HG03103 (cell line): ENCODE results near the gene TIGD4.

Source experiments
- ATAC-seq: cut with Tn5 transposase; IDR thresholded peaks from one replicate; pipeline ENCODE4 v1.9.1; 2021; ENCODE audit warnings: low read depth; ENCODE audit not compliant: unreplicated experiment

The TIGD4 gene

DNA sequence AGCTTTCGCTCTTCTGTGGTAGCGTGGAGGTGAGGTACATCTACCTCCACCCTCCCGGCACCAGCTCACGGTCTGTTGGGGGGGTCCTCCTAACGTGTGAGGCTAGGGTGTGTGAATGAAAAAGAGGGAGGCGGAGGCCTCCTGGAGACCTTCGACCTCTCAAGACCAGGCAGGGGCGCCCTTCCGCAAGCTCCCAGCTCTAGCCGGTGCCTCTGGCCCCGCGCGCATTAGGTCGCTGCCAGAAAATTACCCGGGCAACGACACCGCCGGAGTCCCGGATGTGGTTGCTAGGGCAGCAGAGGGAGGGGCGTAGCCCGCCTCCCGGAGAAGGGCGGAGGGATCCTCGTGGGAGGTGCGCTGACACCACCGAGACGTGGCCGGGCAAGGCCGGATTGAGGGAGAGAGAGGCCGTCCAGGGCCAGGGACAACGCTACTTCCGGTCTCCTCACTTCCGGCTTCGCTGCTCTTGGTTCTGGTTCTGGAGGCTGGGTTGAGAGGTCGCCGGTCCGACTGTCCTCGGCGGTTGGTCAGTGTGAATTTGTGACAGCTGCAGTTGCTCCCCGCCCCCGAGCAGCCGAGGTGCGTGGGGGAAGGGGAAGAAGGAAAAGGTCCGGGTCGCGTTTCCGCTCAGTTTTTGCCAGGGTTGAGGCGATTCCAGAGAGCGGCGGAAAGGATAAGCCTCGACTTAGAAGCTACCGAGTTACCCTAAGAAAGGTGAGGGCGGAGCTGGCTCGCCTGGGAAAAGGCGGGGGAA is at the start of gene TIGD4, which contains the start of gene ARFIP1:
TIGD4 (minus strand) TSS at position 218 of the 754 bp plus-strand sequence. CDS start 8,726 bp downstream, outside the sequence.
ARFIP1 (plus strand) TSS at position 442 of the 754 bp plus-strand sequence. CDS start 49,680 bp downstream, outside the sequence.
- ATAC-seq, result peak; percentile 86

DNA sequence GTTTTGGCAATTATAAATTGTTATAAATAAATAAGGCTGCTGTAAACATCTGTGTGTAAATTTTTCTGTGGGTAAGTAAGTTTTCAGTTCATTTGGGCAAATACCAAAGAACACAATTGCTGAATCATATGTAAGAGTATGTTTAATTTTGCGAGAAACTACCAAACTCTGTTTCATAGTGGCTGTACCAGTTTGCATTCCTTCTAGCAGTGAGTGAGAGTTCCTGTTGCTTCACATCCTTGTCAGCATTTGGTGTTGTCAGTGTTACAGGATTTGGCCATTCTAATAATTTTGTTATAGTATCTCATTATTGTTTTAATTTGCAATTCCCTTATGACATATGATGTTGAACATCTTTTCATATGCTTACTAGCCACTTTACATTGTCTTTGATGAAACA is 48.6 kb upstream of the TIGD4 start:
- no peak for ATAC-seq

DNA sequence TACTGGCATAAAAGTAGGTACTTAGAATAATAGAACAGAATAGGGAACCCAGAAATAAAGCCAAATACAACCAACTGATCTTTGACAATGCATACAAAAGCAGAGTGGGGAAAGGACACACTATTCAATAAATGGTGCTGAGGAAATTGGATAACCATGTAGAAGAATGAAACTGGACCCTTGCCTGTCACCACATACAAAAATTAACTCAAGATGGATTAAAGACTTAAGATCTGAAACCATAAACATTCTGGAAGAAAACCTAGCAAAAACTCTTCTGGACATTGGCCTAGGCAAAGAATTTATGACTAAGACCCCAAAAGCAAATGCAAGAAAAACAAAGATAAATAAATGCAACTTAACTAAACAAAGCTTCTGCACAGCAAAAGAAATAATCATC is 45.8 kb upstream of the TIGD4 start:
- ATAC-seq, result no peak

DNA sequence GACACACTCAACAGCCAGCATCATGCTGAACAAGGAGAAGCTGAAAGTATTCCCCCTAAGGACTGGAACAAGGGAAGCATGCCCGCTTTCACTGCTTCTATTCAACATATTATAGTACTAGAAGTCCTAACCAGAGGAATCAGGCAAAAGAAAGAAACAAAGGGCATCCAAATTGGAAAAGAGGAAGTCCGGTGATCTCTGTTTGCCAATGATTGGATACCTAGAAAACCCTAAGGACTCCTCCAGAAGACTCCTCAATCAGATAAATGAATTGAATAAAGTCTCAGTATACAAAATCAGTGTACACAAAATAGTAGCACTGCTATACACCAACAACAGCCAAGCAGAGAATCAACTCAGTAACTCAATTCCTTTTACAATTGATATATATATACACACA is 45.0 kb upstream of the TIGD4 start:
- ATAC-seq, result no peak

DNA sequence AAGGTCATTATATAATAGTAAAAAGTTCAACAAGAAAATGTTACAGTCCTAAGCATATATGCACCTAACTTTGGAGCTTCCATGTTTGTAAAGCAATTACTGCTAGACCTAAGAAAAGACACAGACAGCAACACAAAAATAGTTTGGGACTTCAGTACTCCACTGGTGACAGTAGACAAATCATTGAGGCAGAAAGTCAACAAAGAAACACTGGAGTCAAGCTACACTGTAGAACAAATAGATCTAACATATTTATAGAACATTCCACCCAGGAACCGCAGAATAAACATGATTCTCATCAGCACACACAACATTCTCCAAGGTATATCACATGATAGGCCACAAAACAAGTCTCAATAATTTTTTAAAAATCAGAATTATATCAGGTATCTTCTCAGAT is 42.8 kb upstream of the TIGD4 start:
- no peak for ATAC-seq

DNA sequence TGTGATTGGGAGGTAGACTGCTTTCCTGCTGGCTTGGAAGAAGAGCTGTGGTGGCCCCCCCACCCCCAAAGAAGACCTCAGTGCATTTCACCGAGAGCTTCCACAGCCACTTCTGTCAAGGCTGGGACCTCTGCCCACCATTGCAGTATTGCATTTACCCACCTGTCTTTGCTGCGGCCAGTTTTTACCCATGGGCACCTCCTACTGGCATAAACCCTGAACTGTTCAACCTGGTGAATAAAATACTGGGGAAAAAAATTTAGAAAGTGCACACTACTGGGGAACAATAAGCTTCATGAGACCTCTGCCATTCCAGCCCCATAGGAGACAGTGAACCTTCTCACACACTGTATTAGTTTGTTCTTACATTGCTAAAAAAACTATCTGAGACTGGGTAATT is 40.5 kb upstream of the TIGD4 start:
- ATAC-seq, result no peak

DNA sequence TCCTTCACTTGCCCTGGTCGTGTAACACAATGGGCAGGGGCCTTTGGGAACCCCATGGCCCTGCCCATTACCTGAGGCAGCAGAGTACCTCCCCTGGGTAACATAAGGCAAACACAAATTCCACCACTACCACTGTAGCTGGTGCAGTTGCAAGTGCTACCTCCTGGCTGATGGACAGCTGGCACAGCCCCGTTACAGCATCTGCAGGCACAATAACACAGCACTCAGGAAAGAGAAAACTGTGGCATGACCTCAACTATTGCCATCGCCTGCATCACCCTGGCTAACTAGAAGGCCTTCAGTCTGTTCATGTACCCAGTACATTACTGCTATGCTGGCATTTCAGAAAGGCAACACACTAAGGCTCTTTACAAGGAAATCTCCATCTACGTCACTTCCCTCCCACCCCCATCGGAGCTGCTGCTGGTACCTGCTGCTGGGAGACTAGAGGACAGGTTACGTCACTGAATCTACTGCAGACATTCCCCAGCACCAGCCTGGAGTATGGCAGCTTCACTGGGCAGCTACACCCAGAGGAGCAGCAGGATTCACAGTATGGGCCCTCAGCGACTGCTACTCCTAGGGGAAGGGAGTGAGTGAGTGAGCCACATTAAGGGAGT is 39.6 kb upstream of the TIGD4 start:
- ATAC-seq, result no peak

DNA sequence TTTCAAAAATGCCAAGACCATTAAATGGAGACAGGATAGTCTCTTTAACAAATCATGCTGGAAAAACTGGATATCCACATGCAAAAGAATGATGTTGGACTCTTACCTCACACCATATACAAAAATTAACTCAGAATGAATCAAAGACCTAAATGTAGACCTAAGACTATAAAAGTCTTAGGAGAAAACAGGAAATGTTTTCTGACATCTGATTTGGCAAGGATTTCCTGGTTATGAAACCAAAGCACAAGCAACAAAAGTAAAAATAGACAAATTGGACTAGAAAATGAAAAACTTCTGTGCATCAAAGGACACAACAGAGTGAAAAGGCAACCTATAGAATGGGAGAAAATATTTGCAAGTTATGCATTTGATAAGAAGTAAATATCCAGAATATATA is 37.8 kb upstream of the TIGD4 start:
- ATAC-seq, result no peak

DNA sequence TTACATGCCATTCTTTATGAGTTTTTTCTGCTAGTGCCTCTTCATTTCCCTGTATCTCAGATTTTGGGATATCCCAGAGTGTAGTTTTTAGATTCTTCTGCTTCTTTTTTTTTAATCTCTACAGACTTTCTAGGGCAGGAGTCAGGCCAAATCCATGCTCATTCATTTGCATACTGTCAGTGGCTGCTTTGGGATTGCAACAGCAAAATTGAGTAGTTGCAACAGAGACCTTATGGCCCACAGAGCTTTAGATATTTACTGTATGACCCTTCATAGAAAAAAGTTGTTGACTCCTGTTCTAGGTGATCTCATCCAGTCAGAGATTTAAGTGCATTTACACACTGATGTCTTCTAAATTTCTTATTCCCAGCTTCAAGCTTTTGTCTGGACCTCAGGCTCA is 35.5 kb upstream of the TIGD4 start:
- no peak for ATAC-seq

DNA sequence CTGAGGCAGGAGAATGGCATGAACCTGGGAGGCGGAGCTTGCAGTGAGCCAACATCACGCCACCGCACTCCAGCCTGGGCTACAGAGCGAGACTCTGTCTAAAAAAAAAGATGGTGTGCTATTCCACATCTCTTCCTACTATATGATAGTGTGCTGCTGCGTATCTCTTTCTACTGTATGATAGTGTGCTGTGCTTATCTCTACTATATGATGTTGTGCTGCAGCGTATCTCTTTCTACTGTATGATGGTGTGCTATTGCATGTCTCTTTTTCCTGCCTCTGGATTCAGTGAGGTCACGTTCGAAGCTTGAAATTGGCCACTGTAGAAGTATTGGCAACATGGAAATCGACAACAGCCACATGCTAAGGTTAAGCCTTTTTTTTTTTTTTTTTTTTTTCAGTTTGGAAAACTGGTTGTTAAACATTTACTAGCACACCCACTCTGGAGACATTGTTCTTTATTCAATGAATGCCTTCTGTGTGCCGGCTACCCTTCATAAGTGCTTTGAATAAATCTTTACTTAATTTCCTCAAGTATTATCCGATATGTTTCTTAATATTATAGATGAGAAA is 31.3 kb upstream of the TIGD4 start:
- ATAC-seq, result no peak

DNA sequence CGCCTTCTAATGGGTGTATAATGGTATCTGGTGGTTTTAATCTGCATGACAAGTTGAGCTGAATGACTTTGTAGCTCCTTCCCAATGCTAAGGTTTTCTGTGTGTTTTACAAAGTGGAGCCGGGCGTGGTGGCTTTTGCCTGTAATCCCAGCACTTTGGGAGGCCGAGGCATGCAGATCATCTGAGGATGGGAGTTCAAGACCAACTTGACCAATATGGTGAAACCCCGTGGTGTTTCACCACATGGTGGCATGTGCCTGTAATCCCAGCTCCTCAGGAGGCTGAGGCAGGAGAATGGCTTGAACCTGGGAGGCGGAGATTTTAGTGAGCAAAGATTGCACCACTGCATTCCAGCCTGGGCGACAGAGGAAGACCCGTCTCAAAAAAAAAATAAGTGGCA is 29.1 kb upstream of the TIGD4 start:
- ATAC-seq, result no peak

DNA sequence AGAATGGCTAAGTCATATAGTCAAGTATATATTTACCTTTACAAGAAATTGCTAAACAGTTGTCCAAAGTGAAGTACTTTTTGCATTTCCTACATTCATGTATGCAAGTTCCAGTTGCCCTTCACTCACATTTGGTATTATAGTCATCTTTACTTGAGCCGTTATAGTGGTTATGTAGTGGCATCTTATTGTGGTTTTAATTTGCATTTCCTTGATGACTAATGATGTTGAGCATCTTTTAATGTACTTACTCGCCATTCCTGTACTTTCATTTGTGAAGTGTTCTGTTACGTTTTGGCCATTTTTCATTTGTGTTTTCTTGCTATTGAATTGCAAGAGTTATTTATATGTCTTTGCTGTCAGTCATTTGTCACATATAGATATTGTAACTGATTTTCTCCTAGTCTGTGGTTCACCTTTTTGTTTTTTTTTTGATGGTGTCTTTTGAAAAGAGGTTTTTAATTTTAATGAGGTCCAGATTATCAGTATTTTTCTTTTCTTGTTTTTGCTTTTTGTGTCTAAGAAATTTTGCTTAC is 27.8 kb upstream of the TIGD4 start:
- ATAC-seq, result no peak

DNA sequence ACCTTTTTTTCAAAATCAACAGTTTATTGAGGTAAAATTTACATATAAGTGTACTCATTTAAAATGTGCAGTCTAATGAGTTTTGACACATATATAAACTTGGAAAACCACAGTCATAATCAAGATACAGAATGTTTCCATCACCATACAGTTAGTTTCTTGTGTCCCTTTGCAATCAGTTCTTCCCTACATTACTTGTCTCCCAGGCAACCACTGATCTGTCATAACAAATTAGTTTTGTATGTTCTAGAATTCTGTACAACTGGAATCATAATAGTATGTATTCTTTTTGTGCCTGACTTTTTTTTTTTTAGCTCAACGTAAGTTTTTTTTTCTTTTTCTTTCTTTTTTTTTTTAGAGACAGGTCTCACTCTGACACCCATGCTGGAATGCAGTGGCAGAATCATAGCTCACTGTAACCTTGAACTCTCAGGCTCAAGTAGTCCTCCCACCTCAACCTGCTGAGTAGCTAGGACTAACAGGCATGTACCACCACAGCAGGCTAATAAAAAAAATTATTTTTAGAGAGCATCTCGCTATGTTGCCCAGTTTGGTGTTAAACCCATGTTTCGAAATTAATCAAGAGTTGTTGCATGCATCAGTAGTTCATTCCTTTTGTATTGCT is 27.1 kb upstream of the TIGD4 start:
- no peak for ATAC-seq

DNA sequence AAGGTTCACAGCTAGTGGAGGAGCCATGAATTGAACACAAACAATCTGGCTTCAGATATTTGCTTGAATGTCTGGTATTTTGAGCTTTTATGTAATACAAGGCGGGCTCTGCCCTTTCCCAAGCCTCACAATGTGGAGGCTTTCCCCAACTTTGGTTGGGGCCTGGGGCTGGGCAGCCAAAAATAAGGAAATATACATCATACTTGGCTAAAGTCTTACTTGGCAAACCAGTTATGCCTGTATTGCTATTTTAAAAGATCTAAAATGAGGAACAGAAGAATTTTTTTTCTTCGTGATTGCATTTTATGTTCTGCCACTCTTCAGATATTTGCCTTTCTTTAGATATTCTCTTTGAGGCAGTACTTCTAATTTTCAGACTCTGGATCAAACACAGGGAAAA is 26.3 kb upstream of the TIGD4 start:
- no peak for ATAC-seq

DNA sequence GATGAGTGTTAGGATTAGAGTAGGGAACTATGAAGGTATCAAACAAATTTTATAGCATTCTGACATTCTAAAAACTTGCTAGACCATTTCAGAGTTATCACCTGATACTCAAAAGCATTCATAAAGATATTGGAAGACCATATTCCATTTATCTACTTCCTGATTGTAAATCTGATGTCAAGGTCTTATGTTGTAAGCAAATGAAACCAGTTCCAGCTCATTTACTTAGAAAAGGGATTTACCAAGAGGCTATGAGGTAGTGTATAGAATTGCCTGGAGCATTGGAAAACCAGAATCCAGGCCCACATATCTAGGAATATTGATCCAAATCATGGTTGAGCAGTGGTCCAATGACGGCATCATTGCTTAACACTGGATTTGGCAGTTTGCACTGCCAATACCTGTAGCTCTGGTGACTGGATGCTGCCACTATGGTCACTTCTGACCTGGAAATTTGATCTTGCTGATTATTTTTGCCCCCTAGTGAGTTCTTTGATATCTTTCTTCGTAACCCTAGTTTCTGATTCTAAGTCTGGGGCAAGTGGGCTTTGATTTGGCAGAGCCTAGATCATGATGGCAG is 25.6 kb upstream of the TIGD4 start:
- ATAC-seq, result no peak

DNA sequence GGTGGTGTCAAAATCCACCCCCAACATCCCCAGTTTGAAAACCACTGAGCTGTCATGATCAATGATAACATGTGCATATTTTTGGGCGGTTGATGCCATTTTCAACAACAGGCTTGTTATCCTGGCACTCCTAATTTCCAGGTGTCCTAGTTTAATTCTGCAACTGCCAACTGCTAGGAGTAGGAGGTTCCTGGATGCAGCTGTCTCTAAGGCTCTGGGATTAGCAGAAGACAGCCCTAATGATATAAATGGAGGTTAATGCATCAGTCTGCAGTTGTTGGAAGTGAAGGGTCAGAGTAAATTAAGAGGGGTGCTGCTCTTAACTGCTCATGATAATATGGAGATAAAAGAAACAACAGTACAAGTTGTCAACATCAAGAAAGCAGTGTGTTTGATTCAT is 24.0 kb upstream of the TIGD4 start:
- no peak for ATAC-seq

DNA sequence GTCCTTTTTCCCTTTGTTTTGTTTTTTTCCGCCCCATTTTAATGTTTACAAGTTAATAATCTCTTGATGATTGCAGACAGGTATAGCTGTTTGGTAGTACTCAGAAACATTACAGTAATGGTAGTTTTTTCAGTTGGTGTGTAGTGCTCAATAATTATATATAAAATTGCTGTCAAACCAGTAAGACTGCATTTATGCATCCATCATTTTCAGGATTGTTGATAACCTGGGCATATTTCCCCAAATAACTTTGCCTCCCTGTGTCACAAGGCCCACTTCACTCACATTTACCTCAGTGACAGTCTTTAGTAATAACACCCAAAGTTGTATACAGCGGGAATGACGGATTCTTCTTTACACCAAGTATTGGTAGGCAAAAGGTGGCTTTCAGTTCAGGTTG is 16.4 kb upstream of the TIGD4 start:
- no peak for ATAC-seq

DNA sequence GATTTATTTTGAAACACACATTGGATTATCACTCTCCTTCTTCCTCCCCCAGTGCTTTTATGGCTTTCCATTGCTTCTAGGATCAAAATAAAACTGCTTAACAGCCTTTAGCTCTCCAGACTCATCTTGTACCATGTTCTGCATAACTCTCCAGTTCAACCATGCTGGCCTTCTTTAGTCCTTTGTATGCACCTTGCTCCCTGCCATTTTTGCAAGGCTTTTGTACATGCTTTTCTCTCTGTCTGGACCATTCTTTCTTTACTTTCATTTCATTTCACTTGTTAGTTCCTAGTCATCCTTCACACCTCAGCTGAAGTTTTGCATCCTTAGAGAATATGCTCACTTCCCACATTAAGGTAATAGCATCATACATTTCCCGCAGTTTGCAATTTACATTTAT is 7.1 kb upstream of the TIGD4 start:
- ATAC-seq, result no peak

DNA sequence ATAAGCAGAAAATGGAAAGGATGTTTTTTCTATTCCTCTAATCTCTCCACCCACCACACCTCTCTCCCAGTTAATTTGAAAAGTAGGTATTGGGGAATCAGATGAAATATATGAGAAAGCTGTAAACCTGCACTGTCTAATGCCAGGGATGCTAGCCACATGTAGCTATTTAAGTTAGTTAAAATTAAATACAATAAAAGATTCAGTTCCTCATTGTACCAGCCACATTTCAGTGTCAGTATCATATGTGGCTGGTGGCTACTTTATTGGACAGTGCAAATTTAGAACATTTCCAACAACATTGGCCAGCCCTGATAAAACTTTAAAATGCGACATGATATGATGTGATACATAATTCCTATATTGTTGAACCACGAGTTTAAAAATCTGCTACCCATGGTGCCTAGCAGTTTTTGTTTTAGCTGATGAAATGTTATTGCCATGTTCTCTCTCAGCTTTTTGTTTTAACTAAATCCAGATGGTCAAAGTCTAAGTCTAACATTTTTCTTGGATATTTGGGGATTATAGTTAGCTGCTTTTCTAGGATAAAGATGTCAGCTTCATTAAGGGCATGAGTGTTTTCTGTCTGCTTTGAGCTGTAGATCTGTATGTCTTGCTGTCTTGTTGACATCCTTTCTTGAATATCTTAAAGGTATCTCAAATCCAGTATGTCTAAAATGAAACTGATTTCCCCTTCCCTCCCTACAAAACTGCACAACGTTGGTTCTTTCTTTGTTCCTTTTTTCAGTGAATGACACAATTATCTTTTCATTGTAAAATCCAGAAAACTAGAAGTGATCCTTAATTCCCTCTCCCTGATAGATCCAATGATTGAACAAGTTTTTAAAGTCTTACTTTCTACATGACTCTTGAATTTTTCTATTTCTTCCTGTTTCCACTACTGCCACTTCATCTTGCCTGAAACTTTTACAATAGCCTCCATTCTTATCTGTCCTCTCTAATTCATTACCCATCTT is 6.4 kb upstream of the TIGD4 start:
- no peak for ATAC-seq
